Esophagus squamous epithelium (tissue), 4 donors: ENCODE data around the gene GHDC.

Experiments
- POLR2A ChIP-seq, 4 donors: fragments of 450-650 bp; IDR thresholded peaks; one replicate each; pipeline ENCODE4 v1.6.1; 2017; ENCODE audit warnings: antibody characterized with exemption in 4 of 4, mild to moderate bottlenecking in 4 of 4, moderate library complexity in 3 of 4
- TF ChIP-seq, protein P1 (sequence below), 6 experiments: fragments of 450-650 bp in 4 of 6; fragments of 200-600 bp in 2 of 6; sonication (generic) in 2 of 6; IDR thresholded peaks; one replicate each; pipeline ENCODE4 v1.5.1; 2016 to 2019; ENCODE audit warnings: antibody characterized with exemption in 6 of 6, mild to moderate bottlenecking in 4 of 6, moderate library complexity in 4 of 6

DNA sequence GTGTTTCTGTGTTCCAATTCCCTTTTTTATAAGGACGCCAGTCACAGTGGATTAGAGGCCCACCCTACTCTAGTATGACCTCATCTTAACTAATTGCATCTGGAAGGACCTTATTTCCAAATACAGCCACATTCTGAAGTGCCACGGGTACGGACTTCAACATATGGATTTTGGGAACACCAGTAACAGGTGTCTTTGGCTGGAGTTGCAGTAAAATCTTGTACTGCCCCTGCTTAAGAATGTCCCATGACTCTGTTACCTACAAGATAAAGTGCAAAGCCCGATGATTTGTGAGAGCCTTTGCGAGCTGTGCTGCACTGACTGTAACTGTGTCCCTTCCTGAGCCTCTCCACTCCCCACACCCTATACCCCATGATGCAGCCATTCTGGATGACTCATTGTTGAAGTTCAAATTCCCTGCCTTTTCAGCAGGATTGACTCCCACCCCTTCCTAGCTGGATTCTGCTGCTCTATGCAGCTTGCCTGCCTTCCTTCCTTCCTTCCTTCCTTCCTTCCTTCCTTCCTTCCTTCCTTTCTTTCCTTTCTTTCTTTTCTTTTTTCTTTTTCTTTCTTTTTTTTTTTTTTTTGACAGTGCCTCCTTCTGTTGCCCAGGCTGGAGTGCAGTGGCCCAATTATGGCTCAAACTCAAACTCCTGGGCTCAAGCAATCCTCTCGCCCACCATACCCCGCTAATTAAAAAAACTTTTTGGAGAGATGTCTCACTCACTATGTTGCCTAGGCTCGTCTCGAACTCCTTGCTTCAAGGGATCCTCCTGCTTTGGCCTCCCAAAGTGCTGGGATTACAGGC, 11.2 kb downstream of the GHDC start:
- TF ChIP-seq, protein P1, sequence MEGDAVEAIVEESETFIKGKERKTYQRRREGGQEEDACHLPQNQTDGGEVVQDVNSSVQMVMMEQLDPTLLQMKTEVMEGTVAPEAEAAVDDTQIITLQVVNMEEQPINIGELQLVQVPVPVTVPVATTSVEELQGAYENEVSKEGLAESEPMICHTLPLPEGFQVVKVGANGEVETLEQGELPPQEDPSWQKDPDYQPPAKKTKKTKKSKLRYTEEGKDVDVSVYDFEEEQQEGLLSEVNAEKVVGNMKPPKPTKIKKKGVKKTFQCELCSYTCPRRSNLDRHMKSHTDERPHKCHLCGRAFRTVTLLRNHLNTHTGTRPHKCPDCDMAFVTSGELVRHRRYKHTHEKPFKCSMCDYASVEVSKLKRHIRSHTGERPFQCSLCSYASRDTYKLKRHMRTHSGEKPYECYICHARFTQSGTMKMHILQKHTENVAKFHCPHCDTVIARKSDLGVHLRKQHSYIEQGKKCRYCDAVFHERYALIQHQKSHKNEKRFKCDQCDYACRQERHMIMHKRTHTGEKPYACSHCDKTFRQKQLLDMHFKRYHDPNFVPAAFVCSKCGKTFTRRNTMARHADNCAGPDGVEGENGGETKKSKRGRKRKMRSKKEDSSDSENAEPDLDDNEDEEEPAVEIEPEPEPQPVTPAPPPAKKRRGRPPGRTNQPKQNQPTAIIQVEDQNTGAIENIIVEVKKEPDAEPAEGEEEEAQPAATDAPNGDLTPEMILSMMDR (IDR thresholded peaks at IDR 0.05) = no peak
- no peak for TF ChIP-seq POLR2A (IDR thresholded peaks at IDR 0.05)
